GM21390 (cell line): ENCODE measurements around the gene ATP9A.
"Not testable (repeated sequence)": the region's sequence is repeated elsewhere in the genome, so short reads cannot be mapped to it uniquely, and the experiment has no call there.

Experiments used
- ATAC-seq: cut with Tn5 transposase; IDR thresholded peaks from one replicate; pipeline ENCODE4 v1.9.1; 2021; ENCODE audit not compliant: unreplicated experiment

Gene ATP9A

GRCh38 chr20:51731731-51732095 is 36.5 kb downstream of the ATP9A start:
- ATAC-seq: no peak

- ATAC-seq: no peak
Observed at GRCh38 chr20:51729771-51730170, 38.4 kb downstream of the ATP9A start.

GRCh38 chr20:51728737-51729136 is 39.5 kb downstream of the ATP9A start:
- ATAC-seq: no peak

- no peak for ATAC-seq
Observed at GRCh38 chr20:51727872-51728271, 40.3 kb downstream of the ATP9A start.

GRCh38 chr20:51725584-51726176 is 42.5 kb downstream of the ATP9A start:
- ATAC-seq: no peak

- not testable (repeated sequence) for ATAC-seq
Observed at GRCh38 chr20:51723026-51723425, 45.2 kb downstream of the ATP9A start.

GRCh38 chr20:51722246-51722645 is 45.9 kb downstream of the ATP9A start:
- not testable (repeated sequence) for ATAC-seq

GRCh38 chr20:51720854-51721253 is 47.3 kb downstream of the ATP9A start:
- no peak for ATAC-seq

GRCh38 chr20:51720384-51720783 is 47.8 kb downstream of the ATP9A start:
- ATAC-seq: no peak

- no peak for ATAC-seq
Observed at GRCh38 chr20:51715856-51716185, 52.4 kb downstream of the ATP9A start.

- ATAC-seq: no peak
Observed at GRCh38 chr20:51715163-51715855, 52.9 kb downstream of the ATP9A start.

GRCh38 chr20:51713213-51713598 is 55.0 kb downstream of the ATP9A start:
- ATAC-seq: no peak

- ATAC-seq: no peak
Observed at GRCh38 chr20:51712501-51713212, 55.5 kb downstream of the ATP9A start.

- no peak for ATAC-seq
Observed at GRCh38 chr20:51711426-51711825, 56.8 kb downstream of the ATP9A start.

GRCh38 chr20:51710361-51710894 is 57.8 kb downstream of the ATP9A start:
- no peak for ATAC-seq

GRCh38 chr20:51705400-51705799 is 62.8 kb downstream of the ATP9A start:
- ATAC-seq: no peak

- no peak for ATAC-seq
Observed at GRCh38 chr20:51703400-51704287, 64.5 kb downstream of the ATP9A start.

GRCh38 chr20:51702556-51702955 is 65.6 kb downstream of the ATP9A start:
- ATAC-seq: no peak

- ATAC-seq: no peak
Observed at GRCh38 chr20:51700809-51701285, 67.3 kb downstream of the ATP9A start.

- no peak for ATAC-seq
Observed at GRCh38 chr20:51698252-51698651, 69.9 kb downstream of the ATP9A start.
